Transverse colon (tissue), 4 donors: ENCODE data around the gene TP53TG3F.
"Not testable (repeated sequence)": the region's sequence is repeated elsewhere in the genome, so short reads cannot be mapped to it uniquely, and the experiment has no call there.

Experiments used
- POLR2A ChIP-seq: fragments of 450-650 bp; IDR thresholded peaks from one replicate; pipeline ENCODE4 v1.6.1; 2016; ENCODE audit warnings: antibody characterized with exemption, mild to moderate bottlenecking, moderate library complexity
- POLR2AphosphoS5 ChIP-seq, 3 donors: sonication (generic); formaldehyde crosslinking; IDR thresholded peaks; one replicate each; pipeline ENCODE4 v1.6.1; 2016; ENCODE audit warnings: antibody characterized with exemption in 3 of 3
- TF ChIP-seq, protein P1 (sequence below), 5 experiments: fragments of 200-600 bp in 3 of 5; fragments of 450-650 bp in 2 of 5; sonication (generic) in 3 of 5; IDR thresholded peaks; 1 replicate in 2 of 5; 2 replicates in 3 of 5; pipeline ENCODE4 v1.5.1; 2016 to 2017; ENCODE audit warnings: antibody characterized with exemption in 5 of 5, inconsistent platforms in 3 of 5, mild to moderate bottlenecking in 2 of 5, moderate library complexity in 1 of 5

DNA sequence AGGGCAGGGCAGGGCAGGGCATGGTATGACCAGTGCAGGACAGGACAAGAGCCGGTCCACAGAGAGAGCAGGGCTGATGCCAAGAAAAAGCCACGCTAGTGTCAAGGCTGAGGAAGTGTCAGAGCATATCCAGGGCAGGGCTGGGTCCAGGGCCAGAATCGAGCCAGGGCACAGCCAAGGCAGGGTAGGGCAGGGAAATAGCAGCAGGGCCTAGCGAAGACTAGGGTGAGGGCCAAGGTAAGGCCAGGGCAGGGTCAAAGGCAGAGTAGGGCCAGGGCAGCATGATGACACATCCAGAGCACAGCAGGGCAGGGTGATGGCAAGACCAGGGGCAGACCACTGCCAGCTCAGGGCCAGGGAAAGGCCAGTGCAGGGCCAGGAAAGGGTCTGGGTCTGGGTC is 49.7 kb downstream of the TP53TG3F start:
- TF ChIP-seq, protein P1, sequence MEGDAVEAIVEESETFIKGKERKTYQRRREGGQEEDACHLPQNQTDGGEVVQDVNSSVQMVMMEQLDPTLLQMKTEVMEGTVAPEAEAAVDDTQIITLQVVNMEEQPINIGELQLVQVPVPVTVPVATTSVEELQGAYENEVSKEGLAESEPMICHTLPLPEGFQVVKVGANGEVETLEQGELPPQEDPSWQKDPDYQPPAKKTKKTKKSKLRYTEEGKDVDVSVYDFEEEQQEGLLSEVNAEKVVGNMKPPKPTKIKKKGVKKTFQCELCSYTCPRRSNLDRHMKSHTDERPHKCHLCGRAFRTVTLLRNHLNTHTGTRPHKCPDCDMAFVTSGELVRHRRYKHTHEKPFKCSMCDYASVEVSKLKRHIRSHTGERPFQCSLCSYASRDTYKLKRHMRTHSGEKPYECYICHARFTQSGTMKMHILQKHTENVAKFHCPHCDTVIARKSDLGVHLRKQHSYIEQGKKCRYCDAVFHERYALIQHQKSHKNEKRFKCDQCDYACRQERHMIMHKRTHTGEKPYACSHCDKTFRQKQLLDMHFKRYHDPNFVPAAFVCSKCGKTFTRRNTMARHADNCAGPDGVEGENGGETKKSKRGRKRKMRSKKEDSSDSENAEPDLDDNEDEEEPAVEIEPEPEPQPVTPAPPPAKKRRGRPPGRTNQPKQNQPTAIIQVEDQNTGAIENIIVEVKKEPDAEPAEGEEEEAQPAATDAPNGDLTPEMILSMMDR (IDR thresholded peaks at IDR 0.05): not testable (repeated sequence)
- not testable (repeated sequence) for TF ChIP-seq POLR2AphosphoS5 (IDR thresholded peaks at IDR 0.05); POLR2A
